HL-60 (cell line): ENCODE results near the gene DIP2C.
A peak's percentile ranks its signal among the peaks of the same experiment; 100 is the strongest.

Source experiments
- DNase-seq, 2 experiments: peaks; one replicate each; pipeline ENCODE4 v3.0.0-alpha.2; 2010 to 2020; ENCODE audit warnings: low read depth in 1 of 2, low spot score in 1 of 2
- H3K27ac ChIP-seq: fragments of 250-450 bp; sonication (Bioruptor Pico); replicated peaks from 2 replicates; pipeline ENCODE4 v1.5.1; 2020; ENCODE audit warnings: mild to moderate bottlenecking, moderate library complexity
- H3K27me3 ChIP-seq: fragments of 250-450 bp; sonication (Bioruptor Pico); 2 replicates; pipeline ENCODE4 v1.5.1; 2021; ENCODE audit warnings: mild to moderate bottlenecking, moderate library complexity; ENCODE audit not compliant: insufficient read depth, poor library complexity, severe bottlenecking
- H3K4me3 ChIP-seq: replicated peaks from 2 replicates; pipeline ENCODE4 v1.5.1; 2011; ENCODE audit warnings: mild to moderate bottlenecking, control low read depth, low read length; ENCODE audit not compliant: insufficient read depth
- GABPA ChIP-seq: IDR thresholded peaks from 2 replicates; pipeline ENCODE4 v1.6.1; 2012; ENCODE audit warnings: low read depth
- POLR2AphosphoS5 ChIP-seq: IDR thresholded peaks from 2 replicates; pipeline ENCODE4 v1.6.1; 2012; ENCODE audit warnings: low read depth
- REST ChIP-seq: IDR thresholded peaks from 2 replicates; pipeline ENCODE4 v1.6.1; 2012; ENCODE audit warnings: low read depth; ENCODE audit not compliant: insufficient replicate concordance
- SPI1 ChIP-seq: IDR thresholded peaks from 2 replicates; pipeline ENCODE4 v1.6.1; 2012; ENCODE audit warnings: low read depth, mild to moderate bottlenecking, borderline replicate concordance
- TF ChIP-seq, protein P1 (sequence below): IDR thresholded peaks from one replicate; pipeline ENCODE4 v1.5.1; 2011; ENCODE audit warnings: low read length, control low read depth, inconsistent platforms; ENCODE audit not compliant: insufficient read depth

Gene DIP2C

GRCh38 chr10:511101-511848, 178.2 kb downstream of the DIP2C start:
- no peaks in the 10 kb centered on the region for H3K27me3 ChIP-seq
- H3K4me3 ChIP-seq, result no peak overlapping the region
- H3K27ac ChIP-seq, result no peak overlapping the region
- peak; percentile 52 to 54 for DNase-seq
- no peak for TF ChIP-seq REST
- TF ChIP-seq, protein P1, sequence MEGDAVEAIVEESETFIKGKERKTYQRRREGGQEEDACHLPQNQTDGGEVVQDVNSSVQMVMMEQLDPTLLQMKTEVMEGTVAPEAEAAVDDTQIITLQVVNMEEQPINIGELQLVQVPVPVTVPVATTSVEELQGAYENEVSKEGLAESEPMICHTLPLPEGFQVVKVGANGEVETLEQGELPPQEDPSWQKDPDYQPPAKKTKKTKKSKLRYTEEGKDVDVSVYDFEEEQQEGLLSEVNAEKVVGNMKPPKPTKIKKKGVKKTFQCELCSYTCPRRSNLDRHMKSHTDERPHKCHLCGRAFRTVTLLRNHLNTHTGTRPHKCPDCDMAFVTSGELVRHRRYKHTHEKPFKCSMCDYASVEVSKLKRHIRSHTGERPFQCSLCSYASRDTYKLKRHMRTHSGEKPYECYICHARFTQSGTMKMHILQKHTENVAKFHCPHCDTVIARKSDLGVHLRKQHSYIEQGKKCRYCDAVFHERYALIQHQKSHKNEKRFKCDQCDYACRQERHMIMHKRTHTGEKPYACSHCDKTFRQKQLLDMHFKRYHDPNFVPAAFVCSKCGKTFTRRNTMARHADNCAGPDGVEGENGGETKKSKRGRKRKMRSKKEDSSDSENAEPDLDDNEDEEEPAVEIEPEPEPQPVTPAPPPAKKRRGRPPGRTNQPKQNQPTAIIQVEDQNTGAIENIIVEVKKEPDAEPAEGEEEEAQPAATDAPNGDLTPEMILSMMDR, result peak; percentile 67

GRCh38 chr10:510415-510881, 179.0 kb downstream of the DIP2C start:
- Histone ChIP-seq H3K27me3 (no peaks in the 10 kb centered on the region), H3K27ac (no peak overlapping the region), H3K4me3 (no peak overlapping the region)
- DNase-seq, result no peak
- TF ChIP-seq, protein P1, result no peak
- TF ChIP-seq GABPA, result no peak
- no peak for TF ChIP-seq REST
- TF ChIP-seq SPI1, result no peak
- TF ChIP-seq POLR2AphosphoS5, result no peak

DNA sequence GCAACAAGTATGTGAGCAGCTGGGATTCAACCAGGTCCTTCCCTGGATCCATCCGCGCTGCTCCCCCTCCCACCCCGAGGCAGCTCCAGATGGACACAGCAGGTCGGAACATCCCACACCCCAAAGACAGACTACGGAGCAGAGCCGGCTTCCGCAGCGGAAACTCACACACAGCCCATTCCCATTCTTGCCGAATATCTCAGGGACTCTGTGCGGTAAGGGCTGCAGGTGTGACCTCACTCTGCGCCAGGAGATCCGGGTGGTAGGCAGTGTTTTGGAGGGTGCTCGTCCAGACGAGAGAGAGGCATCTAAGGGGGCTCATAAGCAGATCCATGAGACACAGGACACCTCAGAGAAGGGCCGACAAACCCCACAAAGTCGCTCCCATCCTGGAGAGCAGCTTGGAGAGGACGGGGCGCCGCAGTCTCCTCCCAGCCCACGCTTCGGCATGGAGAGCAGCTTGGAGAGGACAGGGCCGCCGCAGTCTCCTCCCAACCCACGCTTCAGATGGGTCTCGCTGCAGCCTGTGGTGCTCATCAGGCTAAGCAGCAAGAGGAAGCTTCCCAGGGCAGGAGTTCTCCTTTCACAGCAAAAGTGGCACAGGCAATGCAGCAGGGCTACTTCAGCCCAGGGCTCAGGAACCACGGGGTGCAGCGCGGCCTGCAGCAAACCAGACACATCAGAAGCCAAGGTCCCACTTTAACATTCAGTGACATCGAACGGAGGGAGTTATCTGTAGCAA, 179.9 kb downstream of the DIP2C start:
- H3K27me3 ChIP-seq, result no peaks in the 10 kb centered on the region
- no peak for DNase-seq

More for the DNA sequence above, 179.9 kb downstream of the DIP2C start:
- no peak for TF ChIP-seq SPI1
- no peak for TF ChIP-seq POLR2AphosphoS5
- no peak for TF ChIP-seq REST
- TF ChIP-seq, protein P1, result no peak
- no peak for TF ChIP-seq GABPA
- Histone ChIP-seq H3K4me3 (no peak overlapping the region), H3K27ac (no peak overlapping the region)
